Liver (tissue), 3 donors: ENCODE data around the gene TMEM139.

Source experiments
- ATF3 ChIP-seq: IDR thresholded peaks from 2 replicates; pipeline ENCODE4 v1.6.1; 2016; ENCODE audit warnings: antibody characterized with exemption
- CTCF ChIP-seq: fragments of 150-350 bp; IDR thresholded peaks from 2 replicates; pipeline ENCODE4 v1.5.1; 2017; ENCODE audit warnings: improper control_type of control experiment, low read depth, low read length; ENCODE audit not compliant: missing input control
- EGR1 ChIP-seq, 2 donors: IDR thresholded peaks; 2 replicates each; pipeline ENCODE4 v1.6.1; 2016 to 2018; ENCODE audit warnings: antibody characterized with exemption in 2 of 2, low read depth in 2 of 2
- JUND ChIP-seq, 2 donors: IDR thresholded peaks; 2 replicates each; pipeline ENCODE4 v1.6.1; 2016; ENCODE audit warnings: antibody characterized with exemption in 2 of 2
- MAX ChIP-seq: IDR thresholded peaks from 2 replicates; pipeline ENCODE4 v1.6.1; 2016; ENCODE audit warnings: antibody characterized with exemption
- RXRA ChIP-seq, 2 donors: IDR thresholded peaks; 2 replicates each; pipeline ENCODE4 v1.6.1; 2017 to 2018; ENCODE audit warnings: antibody characterized with exemption in 2 of 2, mild to moderate bottlenecking in 1 of 2
- TAF1 ChIP-seq: conservative IDR thresholded peaks from 2 replicates; pipeline ENCODE4 v1.6.1; 2016; ENCODE audit warnings: antibody characterized with exemption, mild to moderate bottlenecking
- ZBTB33 ChIP-seq: IDR thresholded peaks from 2 replicates; pipeline ENCODE4 v1.6.1; 2016; ENCODE audit warnings: antibody characterized with exemption
- donor health status: healthy.
- donor health status: healthy.

- TF ChIP-seq CTCF (no peak), ATF3 (no peak), RXRA (IDR thresholded peaks at IDR 0.05) (no peak), JUND (IDR thresholded peaks at IDR 0.05) (no peak), TAF1 (no peak), ZBTB33 (no peak), EGR1 (IDR thresholded peaks at IDR 0.05; ENCODE audit: low read depth in 2 of 2) (no peak), MAX (no peak)
Measured at GRCh38 chr7:143237366-143237765, 47.4 kb upstream of the TMEM139 start.
